Measurements from ENCODE around the gene NPDC1.

NPDC1 gene

GRCh38 chr9:137053944-137054931, 8.3 kb upstream of the NPDC1 start, which contains the start of gene ENTPD2:
TSS of gene ENTPD2 (minus strand) at chr9:137054061. CDS start at chr9:137053997, 64 bp downstream.
- DNase-seq (ENCODE audit: low read depth) = no peak
- TF ChIP-seq, protein P1, sequence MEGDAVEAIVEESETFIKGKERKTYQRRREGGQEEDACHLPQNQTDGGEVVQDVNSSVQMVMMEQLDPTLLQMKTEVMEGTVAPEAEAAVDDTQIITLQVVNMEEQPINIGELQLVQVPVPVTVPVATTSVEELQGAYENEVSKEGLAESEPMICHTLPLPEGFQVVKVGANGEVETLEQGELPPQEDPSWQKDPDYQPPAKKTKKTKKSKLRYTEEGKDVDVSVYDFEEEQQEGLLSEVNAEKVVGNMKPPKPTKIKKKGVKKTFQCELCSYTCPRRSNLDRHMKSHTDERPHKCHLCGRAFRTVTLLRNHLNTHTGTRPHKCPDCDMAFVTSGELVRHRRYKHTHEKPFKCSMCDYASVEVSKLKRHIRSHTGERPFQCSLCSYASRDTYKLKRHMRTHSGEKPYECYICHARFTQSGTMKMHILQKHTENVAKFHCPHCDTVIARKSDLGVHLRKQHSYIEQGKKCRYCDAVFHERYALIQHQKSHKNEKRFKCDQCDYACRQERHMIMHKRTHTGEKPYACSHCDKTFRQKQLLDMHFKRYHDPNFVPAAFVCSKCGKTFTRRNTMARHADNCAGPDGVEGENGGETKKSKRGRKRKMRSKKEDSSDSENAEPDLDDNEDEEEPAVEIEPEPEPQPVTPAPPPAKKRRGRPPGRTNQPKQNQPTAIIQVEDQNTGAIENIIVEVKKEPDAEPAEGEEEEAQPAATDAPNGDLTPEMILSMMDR (IDR thresholded peaks at IDR 0.05; ENCODE audit: insufficient read depth, low read depth, low read length, missing control alignments) = no peak
- H3K4me3 ChIP-seq (ENCODE audit: low read depth, low read length) = no peak within 1 kb of the TSS

DNA sequence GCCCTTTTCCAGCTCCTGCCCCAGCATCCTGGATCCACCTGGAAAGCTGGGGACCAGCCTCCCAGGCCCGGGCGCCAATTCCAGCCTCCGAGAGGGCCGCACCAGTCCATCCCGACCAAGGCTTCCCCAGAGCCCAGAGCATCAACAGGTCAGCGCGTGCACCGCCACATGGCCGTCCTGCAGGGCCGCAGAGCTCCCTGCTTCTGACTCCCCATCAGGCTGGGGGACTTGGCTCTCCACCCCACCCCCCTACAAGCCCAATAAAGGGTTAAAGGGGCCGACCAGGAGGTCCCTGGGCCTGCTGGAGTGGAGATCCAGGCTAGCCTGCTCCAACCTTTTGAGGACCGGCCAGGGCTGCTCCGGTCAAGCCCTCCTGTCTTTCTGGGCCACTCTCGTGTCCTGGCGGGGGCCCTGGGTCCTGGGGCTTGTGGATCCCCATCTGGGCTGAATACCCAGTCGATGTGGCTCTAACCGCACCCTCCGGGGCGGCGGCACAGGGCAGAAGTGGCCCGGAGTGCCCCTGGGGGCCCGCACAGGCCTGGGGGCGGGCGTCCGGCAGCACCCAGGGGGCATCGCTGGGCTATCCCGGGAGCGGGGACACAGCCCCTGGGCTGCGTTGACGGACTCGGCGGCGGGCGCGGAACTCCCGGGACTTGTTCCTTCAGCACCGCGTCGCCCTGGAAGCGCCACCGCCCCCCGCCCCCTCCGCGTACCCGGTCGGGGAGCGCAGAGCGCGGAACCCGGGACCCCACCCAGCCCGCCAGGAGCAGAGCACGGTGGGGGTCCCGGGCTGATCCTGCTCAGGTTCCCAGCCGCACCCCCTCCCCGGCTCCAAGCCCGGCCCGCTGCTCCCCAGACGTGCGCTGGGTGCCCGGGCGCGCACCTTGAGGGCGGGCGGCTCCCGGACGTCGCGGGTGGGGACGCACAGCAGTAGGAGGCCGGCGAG, 7.3 kb upstream of the NPDC1 start:
- TF ChIP-seq, protein P1 (IDR thresholded peaks at IDR 0.05; ENCODE audit: insufficient read depth, low read depth, low read length, missing control alignments) = no peak
- no peak for DNase-seq (ENCODE audit: low read depth)
- no peak overlapping the region for H3K4me3 ChIP-seq (ENCODE audit: low read depth, low read length)

GRCh38 chr9:137052293-137052692, 6.3 kb upstream of the NPDC1 start:
- TF ChIP-seq, protein P1 (IDR thresholded peaks at IDR 0.05; ENCODE audit: insufficient read depth, low read depth, low read length, missing control alignments) = no peak
- H3K4me3 ChIP-seq (ENCODE audit: low read depth, low read length) = no peak overlapping the region
- no peak for DNase-seq (ENCODE audit: low read depth)

- no peak overlapping the region for H3K4me3 ChIP-seq (ENCODE audit: low read depth, low read length)
- TF ChIP-seq, protein P1 (IDR thresholded peaks at IDR 0.05; ENCODE audit: insufficient read depth, low read depth, low read length, missing control alignments) = no peak
- DNase-seq (ENCODE audit: low read depth) = no peak
Measured at GRCh38 chr9:137051145-137051724, 5.3 kb upstream of the NPDC1 start.

- DNase-seq (ENCODE audit: low read depth) = no peak
- no peak overlapping the region for H3K4me3 ChIP-seq (ENCODE audit: low read depth, low read length)
- TF ChIP-seq, protein P1 (IDR thresholded peaks at IDR 0.05; ENCODE audit: insufficient read depth, low read depth, low read length, missing control alignments) = no peak
Measured at GRCh38 chr9:137050570-137050969, 4.6 kb upstream of the NPDC1 start.

Measured in GM12865 (cell line).